CD14-positive monocyte (primary cell): ENCODE measurements around the gene CCDC93. TPM values are rescaled to one million over a fixed set of nuclear protein-coding genes. Genes with fewer than 3 reads are reported as not detected.

Experiments used
- DNase-seq, 3 donors: peaks; one replicate each; pipeline ENCODE4 v3.0.0-alpha.2; 2011 to 2022
- H2AFZ ChIP-seq: 2 replicates; pipeline ENCODE4 v1.6.0; 2012; ENCODE audit warnings: mild to moderate bottlenecking, low read depth, low read length, inconsistent platforms; ENCODE audit not compliant: insufficient read depth, poor library complexity, severe bottlenecking
- H3K27ac ChIP-seq, 2 donors: 1 replicate in 1 of 2; 2 replicates in 1 of 2; pipeline ENCODE4 v1.5.1; 2012 to 2013; ENCODE audit warnings: low read length in 2 of 2, control low read depth in 1 of 2, inconsistent platforms in 1 of 2, low read depth in 1 of 2, mild to moderate bottlenecking in 1 of 2
- H3K27me3 ChIP-seq, 2 donors: one replicate each; pipeline versions ENCODE4 v1.6.0 to v1.6.1; 2011 to 2013; ENCODE audit warnings: low read length in 2 of 2; ENCODE audit not compliant: control insufficient read depth in 2 of 2, insufficient read depth in 2 of 2
- H3K36me3 ChIP-seq, 2 donors: replicated peaks in 1 of 2; 1 replicate in 1 of 2; 2 replicates in 1 of 2; pipeline versions ENCODE4 v1.5.1 to v1.6.1; 2012 to 2013; ENCODE audit warnings: low read length in 2 of 2, control low read depth in 1 of 2, inconsistent platforms in 1 of 2, mild to moderate bottlenecking in 1 of 2; ENCODE audit not compliant: insufficient read depth in 2 of 2, control insufficient read depth in 1 of 2
- H3K4me1 ChIP-seq, 2 donors: 1 replicate in 1 of 2; 2 replicates in 1 of 2; pipeline versions ENCODE4 v1.5.1 to v1.6.1; 2012 to 2013; ENCODE audit warnings: low read length in 2 of 2, control low read depth in 1 of 2, inconsistent platforms in 1 of 2, mild to moderate bottlenecking in 1 of 2, moderate library complexity in 1 of 2; ENCODE audit not compliant: insufficient read depth in 2 of 2, control insufficient read depth in 1 of 2
- H3K4me2 ChIP-seq: replicated peaks from 2 replicates; pipeline ENCODE3; 2012; ENCODE audit warnings: low read length, moderate library complexity, mild to moderate bottlenecking; ENCODE audit not compliant: poor library complexity, severe bottlenecking; ENCODE audit errors: extremely low read depth
- H3K4me3 ChIP-seq, 3 experiments: fragments of 200-600 bp in 1 of 3; sonication (generic) in 1 of 3; replicated peaks in 1 of 3; 1 replicate in 2 of 3; 2 replicates in 1 of 3; pipeline ENCODE4 v1.5.1; 2011 to 2013; ENCODE audit warnings: low read length in 3 of 3, mild to moderate bottlenecking in 3 of 3, control low read depth in 2 of 3, low read depth in 2 of 3, inconsistent platforms in 1 of 3, moderate library complexity in 1 of 3
- H3K79me2 ChIP-seq: 2 replicates; pipeline ENCODE4 v1.6.0; 2012; ENCODE audit warnings: mild to moderate bottlenecking, control low read depth, inconsistent platforms, low read length, moderate library complexity; ENCODE audit not compliant: insufficient read depth
- H3K9ac ChIP-seq: 2 replicates; pipeline ENCODE4 v1.6.0; 2017; ENCODE audit warnings: low read length, mild to moderate bottlenecking; ENCODE audit not compliant: insufficient read depth, poor library complexity, severe bottlenecking
- H3K9me3 ChIP-seq, 2 donors: replicated peaks in 1 of 2; 1 replicate in 1 of 2; 2 replicates in 1 of 2; pipeline versions ENCODE4 v1.5.1 to v1.6.1; 2012 to 2013; ENCODE audit warnings: low read length in 2 of 2, control low read depth in 1 of 2; ENCODE audit not compliant: control insufficient read depth in 1 of 2, insufficient read depth in 1 of 2
- H4K20me1 ChIP-seq: 2 replicates; pipeline ENCODE4 v1.6.0; 2012; ENCODE audit warnings: mild to moderate bottlenecking, low read length, control low read depth, moderate library complexity; ENCODE audit not compliant: insufficient read depth
- H3K27ac Mint-ChIP-seq, 7 donors: one replicate each; pipeline ENCODE4 v1.8.0; 2020; ENCODE audit warnings: mild to moderate bottlenecking in 7 of 7, mixed read lengths in 7 of 7, moderate library complexity in 6 of 7, inconsistent platforms in 2 of 7
- H3K27me3 Mint-ChIP-seq, 3 donors: one replicate each; pipeline ENCODE4 v1.8.0; 2021 to 2022; ENCODE audit warnings: low read depth in 3 of 3, mild to moderate bottlenecking in 3 of 3, mixed read lengths in 3 of 3, moderate library complexity in 3 of 3, inconsistent platforms in 1 of 3
- H3K36me3 Mint-ChIP-seq, 2 donors: one replicate each; pipeline ENCODE4 v1.8.0; 2020; ENCODE audit warnings: mixed read lengths in 2 of 2, inconsistent platforms in 1 of 2, mild to moderate bottlenecking in 1 of 2
- H3K4me1 Mint-ChIP-seq: one replicate; pipeline ENCODE4 v1.8.0; 2020; ENCODE audit warnings: mild to moderate bottlenecking, mixed read lengths
- H3K4me3 Mint-ChIP-seq, 2 donors: one replicate each; pipeline ENCODE4 v1.8.0; 2020; ENCODE audit warnings: mild to moderate bottlenecking in 2 of 2, mixed read lengths in 2 of 2, moderate library complexity in 1 of 2
- H3K9me3 Mint-ChIP-seq, 7 donors: one replicate each; pipeline ENCODE4 v1.8.0; 2020 to 2022; ENCODE audit warnings: mixed read lengths in 7 of 7, mild to moderate bottlenecking in 6 of 7, moderate library complexity in 6 of 7, inconsistent platforms in 2 of 7
- WGBS: methylation state at CpG from one replicate; pipeline ENCODE4 v1.1.5; 2013; ENCODE audit warnings: missing lambda C conversion rate; ENCODE audit not compliant: insufficient coverage; 5-methylcytosine and 5-hydroxymethylcytosine counted together
- intact Hi-C, 2 donors: fragments of 100-400 bp; cut with micrococcal nuclease; formaldehyde crosslinking; loops; one replicate each; pipeline versions ENCODE4 v1.15.0 to v1.15.1; 2023
- polyA plus RNA-seq, 3 donors: library from polyadenylated mRNA; depleted of rRNA in 1 of 3; unstranded in 2 of 3; stranded (reverse) in 1 of 3; fragments of 300-500 nt in 2 of 3; fragments of >200 nt in 1 of 3; fragmentation: Illumina TruSeq in 2 of 3; gene quantifications; 1 replicate in 2 of 3; 2 replicates in 1 of 3; pipeline ENCODE4 v1.2.3, GENCODE V29; 2012 to 2021
- TF ChIP-seq, protein P1 (sequence below): fragments of 200-600 bp; IDR thresholded peaks from one replicate; pipeline ENCODE4 v1.8.0; 2022; ENCODE audit warnings: antibody characterized with exemption, mild to moderate bottlenecking

CCDC93 gene
- polyA plus RNA-seq, 3 donors: 2.5 to 20.7 (median 5.8) TPM

DNA sequence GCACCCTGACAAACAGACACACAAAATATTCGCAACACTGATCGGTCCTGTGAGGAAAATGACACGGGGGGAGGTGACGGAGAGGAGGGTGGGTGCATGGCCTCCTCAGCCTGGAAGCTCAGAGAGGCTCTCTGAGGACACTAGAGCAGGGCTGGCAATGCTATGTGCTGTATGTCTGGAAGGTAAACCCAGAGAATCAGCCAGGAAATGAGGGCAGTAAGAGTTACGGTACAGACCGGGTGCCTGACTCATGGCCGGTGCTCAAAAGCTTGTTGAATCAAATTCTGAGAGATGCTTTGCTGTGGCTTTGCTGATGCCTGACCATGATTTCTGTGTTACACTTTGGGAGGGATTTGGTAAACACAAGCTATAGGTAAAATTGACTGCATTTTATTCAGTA lies 81.9 kb downstream of the CCDC93 start:
- Histone ChIP-seq H3K27me3 (no peaks in the 10 kb centered on the region), H3K9ac (no peak overlapping the region), H3K4me1 (no peaks in the 10 kb centered on the region), H3K9me3 (peaks cover 4 to 5% of the 10 kb centered on the region in 2 donors), H3K4me2 (no peak overlapping the region), H4K20me1 (no peaks in the 10 kb centered on the region), H3K27ac (no peak overlapping the region), H2AFZ (no peak overlapping the region), H3K79me2 (no peaks in the 10 kb centered on the region), H3K36me3 (peaks cover 76 to 82% of the 10 kb centered on the region in 2 donors), H3K4me3 (no peak overlapping the region)
- no peak overlapping the region for H3K4me3 Mint-ChIP-seq
- intact Hi-C loops: no loop called here
- peaks cover 0 to 6% (median 3%) of the 10 kb centered on the region in 7 donors for H3K9me3 Mint-ChIP-seq
- WGBS: 93% methylated on average over 4 of the region's 7 CpGs
- H3K27ac Mint-ChIP-seq: peak overlapping the region in 2 of 7 donors; percentile 27 to 64
- TF ChIP-seq, protein P1, sequence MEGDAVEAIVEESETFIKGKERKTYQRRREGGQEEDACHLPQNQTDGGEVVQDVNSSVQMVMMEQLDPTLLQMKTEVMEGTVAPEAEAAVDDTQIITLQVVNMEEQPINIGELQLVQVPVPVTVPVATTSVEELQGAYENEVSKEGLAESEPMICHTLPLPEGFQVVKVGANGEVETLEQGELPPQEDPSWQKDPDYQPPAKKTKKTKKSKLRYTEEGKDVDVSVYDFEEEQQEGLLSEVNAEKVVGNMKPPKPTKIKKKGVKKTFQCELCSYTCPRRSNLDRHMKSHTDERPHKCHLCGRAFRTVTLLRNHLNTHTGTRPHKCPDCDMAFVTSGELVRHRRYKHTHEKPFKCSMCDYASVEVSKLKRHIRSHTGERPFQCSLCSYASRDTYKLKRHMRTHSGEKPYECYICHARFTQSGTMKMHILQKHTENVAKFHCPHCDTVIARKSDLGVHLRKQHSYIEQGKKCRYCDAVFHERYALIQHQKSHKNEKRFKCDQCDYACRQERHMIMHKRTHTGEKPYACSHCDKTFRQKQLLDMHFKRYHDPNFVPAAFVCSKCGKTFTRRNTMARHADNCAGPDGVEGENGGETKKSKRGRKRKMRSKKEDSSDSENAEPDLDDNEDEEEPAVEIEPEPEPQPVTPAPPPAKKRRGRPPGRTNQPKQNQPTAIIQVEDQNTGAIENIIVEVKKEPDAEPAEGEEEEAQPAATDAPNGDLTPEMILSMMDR: no peak
- DNase-seq: no peak
- no peaks in the 10 kb centered on the region for H3K4me1 Mint-ChIP-seq
- peaks cover 92 to 97% of the 10 kb centered on the region in 2 donors for H3K36me3 Mint-ChIP-seq
- peaks cover 0 to 2% (median 0%) of the 10 kb centered on the region in 3 donors for H3K27me3 Mint-ChIP-seq

DNA sequence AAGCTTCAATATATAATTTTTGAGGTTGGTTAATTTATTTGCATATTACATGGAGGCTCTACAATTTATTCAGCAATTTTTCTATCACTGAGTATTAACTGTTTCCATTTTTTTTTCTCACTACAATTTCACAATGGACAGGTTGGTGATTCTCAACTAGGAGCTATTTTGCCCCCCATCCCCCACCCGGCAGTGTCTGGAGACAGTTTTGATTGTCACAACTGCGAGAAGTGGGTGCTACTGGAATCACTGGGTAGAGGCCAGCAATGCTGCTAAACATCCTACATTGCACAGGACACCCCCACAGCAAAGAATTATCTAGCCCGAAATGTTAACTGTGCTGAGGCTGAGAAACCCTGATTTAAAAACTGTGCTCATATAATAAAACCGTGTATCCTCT lies 82.6 kb downstream of the CCDC93 start:
- no peaks in the 10 kb centered on the region for H3K4me1 Mint-ChIP-seq
- H3K27me3 ChIP-seq: no peaks in the 10 kb centered on the region
- H3K4me2 ChIP-seq: no peak overlapping the region
- H3K9me3 Mint-ChIP-seq: peaks cover 0 to 6% (median 3%) of the 10 kb centered on the region in 7 donors
- peaks cover 4 to 5% of the 10 kb centered on the region in 2 donors for H3K9me3 ChIP-seq
- H3K36me3 Mint-ChIP-seq: peaks cover 89 to 94% of the 10 kb centered on the region in 2 donors
- peaks cover 69 to 75% of the 10 kb centered on the region in 2 donors for H3K36me3 ChIP-seq
- peaks cover 0 to 2% (median 0%) of the 10 kb centered on the region in 3 donors for H3K27me3 Mint-ChIP-seq
- 100% methylated on average over 1 of the region's 4 CpGs for WGBS
- H3K79me2 ChIP-seq: no peaks in the 10 kb centered on the region
- no peak overlapping the region for H3K4me3 ChIP-seq
- no peak overlapping the region for H2AFZ ChIP-seq
- no peak overlapping the region for H3K4me3 Mint-ChIP-seq
- no peak for DNase-seq
- no peak overlapping the region for H3K9ac ChIP-seq
- no peak overlapping the region for H3K27ac ChIP-seq
- TF ChIP-seq, protein P1: no peak
- no peak overlapping the region for H3K27ac Mint-ChIP-seq
- intact Hi-C loops: no loop called here
- H4K20me1 ChIP-seq: no peaks in the 10 kb centered on the region
- no peaks in the 10 kb centered on the region for H3K4me1 ChIP-seq
